Endothelial cell of umbilical vein (primary cell): ENCODE measurements around the gene GRM5. TPM values are rescaled to one million over a fixed set of nuclear protein-coding genes. Genes with fewer than 3 reads are reported as not detected.

Experiments used
- BruUV-seq: library from RNA; stranded (reverse); fragments of 400-500 nt; replicated peaks from 2 replicates; lab custom pipeline; 2021; lab: Mats Ljungman, UMichigan
- CTCF ChIA-PET: fragments of 300-600, 350-600 bp; sonication (Branson Sonifier 250); formaldehyde crosslinking; loops from one replicate; lab custom pipeline; 2021; ENCODE audit warnings: antibody characterized with exemption, inconsistent platforms; lab: Charles Lee
- POLR2A ChIA-PET: fragments of 300-600, 350-600 bp; sonication (Branson Sonifier 250); formaldehyde crosslinking; loops from one replicate; lab custom pipeline; 2021; ENCODE audit warnings: antibody characterized with exemption, inconsistent platforms; lab: Charles Lee
- DNase-seq: peaks from one replicate; pipeline ENCODE4 v3.0.0-alpha.2; 2011; ENCODE audit warnings: low read depth, low spot score
- FAIRE-seq: peaks from 2 replicates; lab custom pipeline; 2011; peaks lifted over from hg19 to GRCh38; lab: Jason Lieb, UNC
- H2AFZ ChIP-seq: 2 replicates; pipeline ENCODE4 v1.6.0; 2012; ENCODE audit warnings: low read depth, low read length, control low read depth, inconsistent platforms
- H3K27ac ChIP-seq: 2 replicates; pipeline ENCODE4 v1.5.1; 2011; ENCODE audit warnings: low read depth, mild to moderate bottlenecking, control low read depth, low read length, moderate library complexity; ENCODE audit not compliant: insufficient read depth
- H3K27me3 ChIP-seq, 2 experiments: 2 replicates each; pipeline versions ENCODE4 v1.6.0 to v1.6.1; 2011; ENCODE audit warnings: low read length in 2 of 2, mixed read lengths in 1 of 2; ENCODE audit not compliant: control insufficient read depth in 2 of 2, insufficient read depth in 2 of 2
- H3K36me3 ChIP-seq, 2 experiments: 2 replicates in 1 of 2; 3 replicates in 1 of 2; pipeline ENCODE4 v1.5.1; 2011; ENCODE audit warnings: low read length in 2 of 2, mild to moderate bottlenecking in 1 of 2, moderate library complexity in 1 of 2; ENCODE audit not compliant: control insufficient read depth in 2 of 2, insufficient read depth in 2 of 2; ENCODE audit errors: extremely low read depth in 1 of 2
- H3K4me1 ChIP-seq: 3 replicates; pipeline ENCODE4 v1.5.1; 2011; ENCODE audit warnings: mild to moderate bottlenecking, low read length; ENCODE audit not compliant: control insufficient read depth, insufficient read depth; ENCODE audit errors: extremely low read depth
- H3K4me2 ChIP-seq: 2 replicates; pipeline ENCODE4 v1.6.1; 2011; ENCODE audit warnings: low read length, control low read depth, mixed read lengths; ENCODE audit not compliant: insufficient read depth
- H3K4me3 ChIP-seq, 3 experiments: fragments of 200-600 bp in 1 of 3; sonication (generic), shearing (Covaris generic) in 1 of 3; replicated peaks in 1 of 3; 2 replicates each; pipeline ENCODE4 v1.5.1; 2011 to 2016; ENCODE audit warnings: control low read depth in 3 of 3, low read length in 3 of 3, mild to moderate bottlenecking in 2 of 3, inconsistent platforms in 1 of 3, low read depth in 1 of 3, moderate library complexity in 1 of 3; ENCODE audit not compliant: insufficient read depth in 1 of 3
- H3K79me2 ChIP-seq: 2 replicates; pipeline ENCODE4 v1.6.0; 2012; ENCODE audit warnings: low read length, inconsistent platforms; ENCODE audit not compliant: control insufficient read depth, insufficient read depth
- H3K9ac ChIP-seq: replicated peaks from 2 replicates; pipeline ENCODE3; 2011; ENCODE audit warnings: low read length, control low read depth; ENCODE audit not compliant: insufficient read depth; ENCODE audit errors: extremely low read depth
- H3K9me1 ChIP-seq: replicated peaks from 3 replicates; pipeline ENCODE4 v1.6.0; 2011; ENCODE audit warnings: mild to moderate bottlenecking, low read length; ENCODE audit not compliant: control insufficient read depth, insufficient read depth; ENCODE audit errors: extremely low read depth
- H3K9me3 ChIP-seq: replicated peaks from 2 replicates; pipeline ENCODE4 v1.5.1; 2012; ENCODE audit warnings: low read length, inconsistent platforms; ENCODE audit not compliant: control insufficient read depth, insufficient read depth
- H4K20me1 ChIP-seq: replicated peaks from 2 replicates; pipeline ENCODE3; 2011; ENCODE audit warnings: mild to moderate bottlenecking, low read length; ENCODE audit not compliant: control insufficient read depth, insufficient read depth; ENCODE audit errors: extremely low read depth
- EZH2 ChIP-seq: IDR thresholded peaks from 2 replicates; pipeline ENCODE4 v1.6.1; 2012; ENCODE audit warnings: borderline replicate concordance, low read depth, mild to moderate bottlenecking, moderate library complexity, low read length, inconsistent platforms; ENCODE audit not compliant: severe bottlenecking
- FOS ChIP-seq: IDR thresholded peaks from 2 replicates; pipeline ENCODE4 v1.6.1; 2011; ENCODE audit warnings: mild to moderate bottlenecking, low read length, moderate library complexity, borderline replicate concordance; ENCODE audit not compliant: insufficient read depth
- GATA2 ChIP-seq: IDR thresholded peaks from 2 replicates; pipeline ENCODE4 v1.7.0; 2011; ENCODE audit warnings: low read depth, mild to moderate bottlenecking, moderate library complexity, mixed read lengths, low read length; ENCODE audit not compliant: insufficient read length, insufficient read depth
- JUN ChIP-seq: IDR thresholded peaks from 2 replicates; pipeline ENCODE4 v1.6.1; 2011; ENCODE audit warnings: borderline replicate concordance, low read depth; ENCODE audit not compliant: insufficient read length, insufficient read depth
- MYC ChIP-seq: IDR thresholded peaks from one replicate; pipeline ENCODE4 v1.6.1; 2011; ENCODE audit warnings: mild to moderate bottlenecking, low read depth, low read length
- POLR2A ChIP-seq: IDR thresholded peaks from 2 replicates; pipeline ENCODE4 v1.6.1; 2012; ENCODE audit warnings: low read depth, mild to moderate bottlenecking, control low read depth, low read length
- POLR2AphosphoS5 ChIP-seq: IDR thresholded peaks from 2 replicates; pipeline ENCODE4 v1.6.1; 2012; ENCODE audit warnings: low read depth, mild to moderate bottlenecking, control low read depth, low read length, moderate library complexity; ENCODE audit not compliant: insufficient read depth
- dilution Hi-C: fragments of 300-500 bp; cut with MboI; formaldehyde crosslinking; loops from one replicate; pipeline ENCODE4 v1.15.0; 2019; ENCODE audit warnings: low sequenced_read_pairs; ENCODE audit not compliant: extremely low pct_ligation_motif_present
- intact Hi-C: fragments of 100-400 bp; cut with micrococcal nuclease; formaldehyde crosslinking; loops from one replicate; pipeline ENCODE4 v1.10.0; 2022
- polyA plus RNA-seq, 4 experiments: library from polyadenylated mRNA; depleted of rRNA in 3 of 4; stranded (reverse) in 3 of 4; unstranded in 1 of 4; fragments of >200 nt; gene quantifications; 2 replicates each; pipeline versions ENCODE4 v1.2.1 to v1.2.3, GENCODE V29; 2011 to 2012; ENCODE audit warnings: missing spikeins in 1 of 4
- total RNA-seq: library from RNA; stranded (reverse); gene quantifications from 2 replicates; pipeline ENCODE4 v1.2.3, GENCODE V29; 2021
- TF ChIP-seq, protein P1 (sequence below): IDR thresholded peaks from 2 replicates; pipeline ENCODE4 v1.6.1; 2011; ENCODE audit not compliant: insufficient read depth, insufficient read length
- TF ChIP-seq, protein P2 (sequence below), 2 donors: IDR thresholded peaks; 1 replicate in 1 of 2; 2 replicates in 1 of 2; pipeline ENCODE4 v1.5.1; 2011; ENCODE audit warnings: low read length in 2 of 2, mild to moderate bottlenecking in 2 of 2, moderate library complexity in 2 of 2, control low read depth in 1 of 2, inconsistent platforms in 1 of 2, low read depth in 1 of 2; ENCODE audit not compliant: insufficient read depth in 1 of 2; ENCODE audit errors: extremely low read depth in 1 of 2

GRM5 gene
- total and polyA plus RNA-seq, 2 donors (not counting 3 experiments of a cell fraction or from before 2014, with no cell fraction given) = 0.10 to 0.11 TPM

DNA sequence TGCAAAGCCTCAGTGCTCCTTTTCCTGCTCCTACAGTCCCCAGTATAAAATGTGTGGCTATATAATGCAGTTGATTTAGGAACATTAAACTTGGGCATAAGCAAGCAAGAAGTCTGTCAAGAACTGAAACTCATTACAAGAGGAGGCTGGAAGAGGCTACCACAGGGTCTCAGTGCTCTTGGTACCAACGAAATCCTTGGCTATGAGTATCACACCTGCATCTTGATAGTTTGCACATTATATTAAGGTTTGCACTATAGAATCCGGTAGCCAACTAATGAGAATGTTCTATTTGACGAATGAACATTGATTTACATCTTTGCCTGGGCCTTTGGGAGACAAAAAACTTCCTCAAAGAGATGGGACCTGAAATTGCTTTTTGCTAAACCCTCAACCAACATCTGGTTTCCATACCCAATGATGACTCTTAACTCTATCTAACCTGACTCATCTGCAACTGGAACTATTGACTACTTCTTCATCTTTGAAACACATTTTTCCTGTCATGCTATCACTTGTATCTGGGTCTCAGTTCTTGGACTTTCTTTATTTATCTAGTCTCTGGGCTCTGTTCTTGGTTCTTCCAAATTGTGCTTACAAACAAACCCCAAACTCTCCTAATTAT, 521.0 kb downstream of the GRM5 start:
- no peak for FAIRE-seq
- BruUV-seq = no TSS peak
- POLR2A ChIA-PET = no interaction called here
- no peaks in the 10 kb centered on the region for H3K27me3 ChIP-seq
- H4K20me1 ChIP-seq = no peaks in the 10 kb centered on the region
- no peaks in the 10 kb centered on the region for H3K9me3 ChIP-seq
- H3K9me1 ChIP-seq = no peaks in the 10 kb centered on the region
- CTCF ChIA-PET = interaction anchor here (0.7 to 5.1 kb wide), 40 partner anchors 9 to 1192 kb away, joined by 3 to 226 read pairs (median 7); partner anchors contain the start of genes CTSC and RAB38
- dilution Hi-C loops = no loop called here
- TF ChIP-seq EZH2 (no peak), JUN (no peak), GATA2 (no peak), POLR2AphosphoS5 (no peak), FOS (no peak), POLR2A (no peak), MYC (no peak)
- TF ChIP-seq, protein P1, sequence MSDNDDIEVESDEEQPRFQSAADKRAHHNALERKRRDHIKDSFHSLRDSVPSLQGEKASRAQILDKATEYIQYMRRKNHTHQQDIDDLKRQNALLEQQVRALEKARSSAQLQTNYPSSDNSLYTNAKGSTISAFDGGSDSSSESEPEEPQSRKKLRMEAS = no peak
- TF ChIP-seq, protein P2, sequence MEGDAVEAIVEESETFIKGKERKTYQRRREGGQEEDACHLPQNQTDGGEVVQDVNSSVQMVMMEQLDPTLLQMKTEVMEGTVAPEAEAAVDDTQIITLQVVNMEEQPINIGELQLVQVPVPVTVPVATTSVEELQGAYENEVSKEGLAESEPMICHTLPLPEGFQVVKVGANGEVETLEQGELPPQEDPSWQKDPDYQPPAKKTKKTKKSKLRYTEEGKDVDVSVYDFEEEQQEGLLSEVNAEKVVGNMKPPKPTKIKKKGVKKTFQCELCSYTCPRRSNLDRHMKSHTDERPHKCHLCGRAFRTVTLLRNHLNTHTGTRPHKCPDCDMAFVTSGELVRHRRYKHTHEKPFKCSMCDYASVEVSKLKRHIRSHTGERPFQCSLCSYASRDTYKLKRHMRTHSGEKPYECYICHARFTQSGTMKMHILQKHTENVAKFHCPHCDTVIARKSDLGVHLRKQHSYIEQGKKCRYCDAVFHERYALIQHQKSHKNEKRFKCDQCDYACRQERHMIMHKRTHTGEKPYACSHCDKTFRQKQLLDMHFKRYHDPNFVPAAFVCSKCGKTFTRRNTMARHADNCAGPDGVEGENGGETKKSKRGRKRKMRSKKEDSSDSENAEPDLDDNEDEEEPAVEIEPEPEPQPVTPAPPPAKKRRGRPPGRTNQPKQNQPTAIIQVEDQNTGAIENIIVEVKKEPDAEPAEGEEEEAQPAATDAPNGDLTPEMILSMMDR (IDR thresholded peaks at IDR 0.05; ENCODE audit: extremely low read depth in 1 of 2, insufficient read depth in 1 of 2, low read depth in 1 of 2, low read length in 2 of 2) = no peak
- H3K27ac ChIP-seq = no peak overlapping the region
- no peaks in the 10 kb centered on the region for H3K79me2 ChIP-seq
- no peak overlapping the region for H3K4me2 ChIP-seq
- H2AFZ ChIP-seq = no peak overlapping the region
- H3K36me3 ChIP-seq = no peaks in the 10 kb centered on the region
- peaks cover 3% of the 10 kb centered on the region for H3K4me1 ChIP-seq
- intact Hi-C loops = loop anchor here (1.0 to 10.0 kb wide), 11 partner anchors 60 to 1191 kb away; partner anchors contain the start of genes CTSC and RAB38
- DNase-seq = no peak
- no peak overlapping the region for H3K9ac ChIP-seq
- no peak overlapping the region for H3K4me3 ChIP-seq
